ENCODE data around the gene MATCAP1. TPM values are rescaled to one million over a fixed set of nuclear protein-coding genes. Genes with fewer than 3 reads are reported as not detected.

MATCAP1 gene
- total RNA-seq, 3 donors from 2014 or later (not counting 1 experiment from before 2014, with no cell fraction given): 7.2 to 12.6 (median 10.9) TPM

- Histone ChIP-seq H3K4me3 (ENCODE audit: low read length) (no peak overlapping the region), H3K27me3 (ENCODE audit: control insufficient read depth, insufficient read depth, low read length) (peaks cover 3% of the 10 kb centered on the region), H3K4me1 (ENCODE audit: control insufficient read depth, insufficient read depth, low read length) (peaks cover 56% of the 10 kb centered on the region), H3K9me3 (ENCODE audit: control insufficient read depth, insufficient read depth, low read length) (no peaks in the 10 kb centered on the region), H3K27ac (ENCODE audit: low read length) (no peak overlapping the region), H3K36me3 (ENCODE audit: control insufficient read depth, insufficient read depth, low read length) (no peaks in the 10 kb centered on the region)
- DNase-seq: no peak
- intact Hi-C loops (cut with micrococcal nuclease): loop anchor here (5.0 kb wide), 1 partner anchor 44 kb away; no protein-coding TSS in a partner anchor
- no peak for ATAC-seq
- Mint-ChIP-seq H3K9me3 (no peaks in the 10 kb centered on the region), H3K36me3 (no peaks in the 10 kb centered on the region), H3K27me3 (ENCODE audit: low read depth in 2 of 2) (peaks cover 7 to 16% of the 10 kb centered on the region in 2 donors), H3K4me1 (peaks cover 25 to 55% of the 10 kb centered on the region in 2 donors), H3K4me3 (no peak overlapping the region), H3K27ac (no peak overlapping the region)
- WGBS (ENCODE audit: insufficient coverage): 89% methylated on average over 15 of the region's 15 CpGs
- no peak for TF ChIP-seq CTCF (IDR thresholded peaks at IDR 0.05)
These were observed 27.5 kb downstream of the MATCAP1 start for GRCh38 chr16:67156143-67156844.

GRCh38 chr16:67155295-67156142 lies 28.2 kb downstream of the MATCAP1 start:
- peak; percentile 98 for TF ChIP-seq CTCF (IDR thresholded peaks at IDR 0.05)
- intact Hi-C loops (cut with micrococcal nuclease): loop anchor here (1.0 to 5.0 kb wide), 3 partner anchors 43 to 178 kb away; no protein-coding TSS in a partner anchor
- Histone ChIP-seq H3K27ac (ENCODE audit: low read length) (no peak overlapping the region), H3K4me1 (ENCODE audit: control insufficient read depth, insufficient read depth, low read length) (peaks cover 55% of the 10 kb centered on the region), H3K9me3 (ENCODE audit: control insufficient read depth, insufficient read depth, low read length) (no peaks in the 10 kb centered on the region), H3K36me3 (ENCODE audit: control insufficient read depth, insufficient read depth, low read length) (no peaks in the 10 kb centered on the region), H3K4me3 (ENCODE audit: low read length) (no peak overlapping the region), H3K27me3 (ENCODE audit: control insufficient read depth, insufficient read depth, low read length) (peaks cover 7% of the 10 kb centered on the region)
- H3K9me3 Mint-ChIP-seq: no peaks in the 10 kb centered on the region
- peaks cover 7 to 16% of the 10 kb centered on the region in 2 donors for H3K27me3 Mint-ChIP-seq (ENCODE audit: low read depth in 2 of 2)
- ATAC-seq (peak; percentile 59 to 75 (median 61)), DNase-seq (peak; percentile 79 to 94)
- WGBS (ENCODE audit: insufficient coverage): 19% methylated on average over 74 of the region's 74 CpGs
- H3K4me1 Mint-ChIP-seq: peaks cover 18 to 54% of the 10 kb centered on the region in 2 donors
- no peak overlapping the region for H3K27ac Mint-ChIP-seq
- peak overlapping the region; percentile 40 for H3K4me3 Mint-ChIP-seq
- H3K36me3 Mint-ChIP-seq: no peaks in the 10 kb centered on the region

DNA sequence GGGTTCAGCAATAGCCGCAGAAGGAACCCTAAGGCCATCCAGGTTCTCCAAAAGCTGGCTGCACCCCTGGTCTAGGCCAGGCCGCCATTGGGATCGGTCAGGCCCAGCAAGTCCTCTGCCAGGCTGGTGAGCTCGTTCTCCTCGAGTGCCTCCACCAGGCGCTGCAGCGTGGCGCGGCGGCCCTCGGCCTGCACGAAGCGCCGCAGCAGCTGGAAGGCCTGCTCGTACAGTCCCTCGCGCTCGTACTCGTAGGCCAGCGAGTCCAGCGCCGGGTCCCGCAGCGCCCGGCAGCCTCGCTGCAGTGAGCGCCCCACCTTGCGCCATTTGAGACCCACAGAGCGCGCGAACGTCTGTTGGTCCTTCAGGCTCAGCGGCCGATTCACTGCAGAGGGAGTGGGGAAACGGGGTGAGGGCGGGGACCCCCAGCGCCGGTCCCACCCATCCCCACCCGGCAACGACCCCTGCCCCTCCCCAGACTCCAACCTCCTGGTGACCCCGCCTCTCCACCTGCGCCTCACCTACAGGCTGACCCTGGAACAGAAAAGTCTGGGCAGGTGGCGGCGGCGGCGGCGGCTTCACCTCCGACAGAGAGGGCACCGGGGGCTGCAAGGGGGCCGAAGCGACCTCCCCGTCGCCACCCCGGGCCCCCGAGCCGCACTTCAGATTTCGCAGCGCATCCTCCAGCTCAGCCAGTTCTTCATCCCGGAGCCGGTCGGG lies 29.0 kb downstream of the MATCAP1 start:
- peaks cover 7% of the 10 kb centered on the region for H3K27me3 ChIP-seq (ENCODE audit: control insufficient read depth, insufficient read depth, low read length)
- H3K36me3 ChIP-seq (ENCODE audit: control insufficient read depth, insufficient read depth, low read length): no peaks in the 10 kb centered on the region
- Mint-ChIP-seq H3K9me3 (no peaks in the 10 kb centered on the region), H3K36me3 (no peaks in the 10 kb centered on the region), H3K27me3 (ENCODE audit: low read depth in 2 of 2) (peaks cover 7 to 16% of the 10 kb centered on the region in 2 donors), H3K4me1 (peaks cover 18 to 54% of the 10 kb centered on the region in 2 donors), H3K4me3 (peak overlapping the region; percentile 40), H3K27ac (no peak overlapping the region)
- DNase-seq: no peak
- no peak overlapping the region for H3K27ac ChIP-seq (ENCODE audit: low read length)
- H3K4me1 ChIP-seq (ENCODE audit: control insufficient read depth, insufficient read depth, low read length): peaks cover 51% of the 10 kb centered on the region
- TF ChIP-seq CTCF (IDR thresholded peaks at IDR 0.05): no peak
- H3K9me3 ChIP-seq (ENCODE audit: control insufficient read depth, insufficient read depth, low read length): no peaks in the 10 kb centered on the region
- no peak for ATAC-seq
- 55% methylated on average over 61 of the region's 61 CpGs for WGBS (ENCODE audit: insufficient coverage)
- no peak overlapping the region for H3K4me3 ChIP-seq (ENCODE audit: low read length)
- intact Hi-C loops (cut with micrococcal nuclease): loop anchor here (1.0 to 5.0 kb wide), 3 partner anchors 42 to 177 kb away; no protein-coding TSS in a partner anchor

All from natural killer cell (primary cell).